Upper lobe of left lung (tissue), 6 donors: ENCODE measurements around the gene CCDC171. TPM values are rescaled to one million over a fixed set of nuclear protein-coding genes. Genes with fewer than 3 reads are reported as not detected.

Experiments
- ATAC-seq, 2 donors: fragments of 200-7000 bp; cut with Tn5 transposase; one replicate each; pipeline ENCODE4 v1.9.1; 2022; ENCODE audit warnings: mild to moderate bottlenecking in 2 of 2, moderate library complexity in 2 of 2; ENCODE audit not compliant: low FRiP score in 2 of 2
- DNase-seq, 2 donors: peaks; one replicate each; pipeline ENCODE4 v3.0.0-alpha.2; 2019 to 2020
- H3K27ac ChIP-seq, 4 donors: fragments of 200-600 bp; sonication (generic); one replicate each; pipeline ENCODE4 v1.5.1; 2016 to 2019
- H3K27me3 ChIP-seq, 4 donors: fragments of 200-600 bp; sonication (generic); one replicate each; pipeline ENCODE4 v1.5.1; 2017 to 2019
- H3K36me3 ChIP-seq, 4 donors: fragments of 200-600 bp; sonication (generic); one replicate each; pipeline ENCODE4 v1.5.1; 2016 to 2019
- H3K4me1 ChIP-seq, 4 donors: fragments of 200-600 bp; sonication (generic); one replicate each; pipeline ENCODE4 v1.5.1; 2018 to 2019
- H3K4me3 ChIP-seq, 4 donors: fragments of 200-600 bp; sonication (generic); one replicate each; pipeline ENCODE4 v1.5.1; 2017 to 2019; ENCODE audit warnings: mild to moderate bottlenecking in 2 of 4, moderate library complexity in 1 of 4
- H3K9me3 ChIP-seq, 4 donors: fragments of 200-600 bp; sonication (generic); one replicate each; pipeline ENCODE4 v1.5.1; 2018 to 2019
- EP300 ChIP-seq, 4 donors: sonication (generic); formaldehyde crosslinking; IDR thresholded peaks; one replicate each; pipeline ENCODE4 v1.5.1; 2017; ENCODE audit warnings: antibody characterized with exemption in 4 of 4, control low read depth in 2 of 4
- POLR2A ChIP-seq, 4 donors: fragments of 450-650 bp; IDR thresholded peaks; one replicate each; pipeline ENCODE4 v1.5.1; 2016 to 2017; ENCODE audit warnings: antibody characterized with exemption in 4 of 4, mild to moderate bottlenecking in 2 of 4
- POLR2AphosphoS5 ChIP-seq, 2 donors: sonication (generic); formaldehyde crosslinking; IDR thresholded peaks; one replicate each; pipeline ENCODE4 v1.5.1; 2017; ENCODE audit warnings: antibody characterized with exemption in 2 of 2
- WGBS, 2 donors: methylation state at CpG; one replicate each; pipeline ENCODE4 v1.1.5; 2017 to 2018; 5-methylcytosine and 5-hydroxymethylcytosine counted together
- total RNA-seq, 6 donors: library from RNA; depleted of rRNA in 4 of 6; stranded (reverse); fragments of >200 nt in 4 of 6; gene quantifications; one replicate each; pipeline versions ENCODE4 v1.1.0 to v1.2.1, GENCODE V29; 2016 to 2021
- TF ChIP-seq, protein P1 (sequence below), 6 experiments: fragments of 450-650 bp in 4 of 6; fragments of 200-600 bp in 2 of 6; sonication (generic) in 2 of 6; IDR thresholded peaks; one replicate each; pipeline ENCODE4 v1.5.1; 2016 to 2019; ENCODE audit warnings: antibody characterized with exemption in 6 of 6
- donor health status: DM: no; HTN: no; CAD: no; lungs with moderate emphysema.
- donor health status: DM: no; HTN: yes; CAD: no; lungs with severe emphysema.

Gene CCDC171
- total RNA-seq, 6 donors from 2014 or later, result 2.4 to 16.8 (median 6.6) TPM

DNA sequence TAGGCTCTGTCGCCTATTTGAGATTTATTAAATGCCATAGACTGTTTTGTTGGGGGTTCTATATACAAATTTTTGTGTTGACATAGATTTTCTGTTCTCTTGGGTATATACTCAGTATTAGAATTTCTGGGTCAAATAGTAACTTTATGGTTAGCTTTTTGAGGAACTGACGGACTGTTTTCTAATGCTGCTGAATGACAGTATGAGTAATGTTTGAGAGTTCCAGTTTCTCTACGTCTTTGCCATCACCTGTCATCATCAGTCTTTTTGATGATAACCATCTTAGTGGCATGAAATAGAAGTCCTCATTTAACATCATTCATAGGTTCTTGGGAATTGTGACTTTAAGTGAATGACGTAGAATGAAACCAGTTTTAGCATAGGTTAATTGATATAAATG lies 60.1 kb downstream of the CCDC171 start:
- no peak for TF ChIP-seq POLR2AphosphoS5 (IDR thresholded peaks at IDR 0.05)
- WGBS, 2 donors, result 87 to 90% methylated on average over 4 of the region's 4 CpGs
- H3K36me3 ChIP-seq, result no peaks in the 10 kb centered on the region

DNA sequence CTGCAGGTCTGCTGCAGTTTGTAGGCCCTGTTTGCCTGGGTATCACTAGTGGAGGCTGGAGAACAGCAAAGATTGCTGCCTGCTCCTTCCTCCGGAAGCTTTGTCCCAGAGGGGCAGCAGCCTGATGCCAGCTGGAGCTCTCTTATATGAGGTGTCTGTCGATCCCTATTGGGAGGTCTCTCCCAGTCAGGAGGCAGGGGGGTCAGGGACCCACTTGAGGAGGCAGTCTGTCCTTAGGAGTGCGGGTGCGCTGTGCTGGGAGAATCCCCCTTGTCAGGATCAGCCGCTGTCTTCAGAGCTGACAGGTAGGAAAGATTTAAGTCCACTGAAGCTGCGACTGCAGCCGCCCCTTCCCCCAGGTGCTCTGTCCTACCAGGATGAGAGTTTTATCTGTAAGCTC lies 64.9 kb downstream of the CCDC171 start:
- Histone ChIP-seq H3K27ac (no peak overlapping the region), H3K4me3 (no peak overlapping the region), H3K27me3 (no peaks in the 10 kb centered on the region), H3K36me3 (no peaks in the 10 kb centered on the region), H3K4me1 (no peaks in the 10 kb centered on the region), H3K9me3 (no peaks in the 10 kb centered on the region)
- 92 to 100% methylated on average over 1 to 7 of the region's 7 CpGs for WGBS, 2 donors
- no peak for DNase-seq
- ATAC-seq, result no peak
- TF ChIP-seq EP300 (IDR thresholded peaks at IDR 0.05), result no peak
- no peak for TF ChIP-seq POLR2A (IDR thresholded peaks at IDR 0.05)
- TF ChIP-seq, protein P1, sequence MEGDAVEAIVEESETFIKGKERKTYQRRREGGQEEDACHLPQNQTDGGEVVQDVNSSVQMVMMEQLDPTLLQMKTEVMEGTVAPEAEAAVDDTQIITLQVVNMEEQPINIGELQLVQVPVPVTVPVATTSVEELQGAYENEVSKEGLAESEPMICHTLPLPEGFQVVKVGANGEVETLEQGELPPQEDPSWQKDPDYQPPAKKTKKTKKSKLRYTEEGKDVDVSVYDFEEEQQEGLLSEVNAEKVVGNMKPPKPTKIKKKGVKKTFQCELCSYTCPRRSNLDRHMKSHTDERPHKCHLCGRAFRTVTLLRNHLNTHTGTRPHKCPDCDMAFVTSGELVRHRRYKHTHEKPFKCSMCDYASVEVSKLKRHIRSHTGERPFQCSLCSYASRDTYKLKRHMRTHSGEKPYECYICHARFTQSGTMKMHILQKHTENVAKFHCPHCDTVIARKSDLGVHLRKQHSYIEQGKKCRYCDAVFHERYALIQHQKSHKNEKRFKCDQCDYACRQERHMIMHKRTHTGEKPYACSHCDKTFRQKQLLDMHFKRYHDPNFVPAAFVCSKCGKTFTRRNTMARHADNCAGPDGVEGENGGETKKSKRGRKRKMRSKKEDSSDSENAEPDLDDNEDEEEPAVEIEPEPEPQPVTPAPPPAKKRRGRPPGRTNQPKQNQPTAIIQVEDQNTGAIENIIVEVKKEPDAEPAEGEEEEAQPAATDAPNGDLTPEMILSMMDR (IDR thresholded peaks at IDR 0.05), result no peak
- no peak for TF ChIP-seq POLR2AphosphoS5 (IDR thresholded peaks at IDR 0.05)

More for the DNA sequence above, 60.1 kb downstream of the CCDC171 start:
- ATAC-seq, result no peak
- H3K4me1 ChIP-seq, result no peaks in the 10 kb centered on the region
- no peaks in the 10 kb centered on the region for H3K27me3 ChIP-seq
- H3K27ac ChIP-seq, result no peak overlapping the region
- H3K9me3 ChIP-seq, result no peaks in the 10 kb centered on the region
- H3K4me3 ChIP-seq, result no peak overlapping the region
- DNase-seq, result no peak

DNA sequence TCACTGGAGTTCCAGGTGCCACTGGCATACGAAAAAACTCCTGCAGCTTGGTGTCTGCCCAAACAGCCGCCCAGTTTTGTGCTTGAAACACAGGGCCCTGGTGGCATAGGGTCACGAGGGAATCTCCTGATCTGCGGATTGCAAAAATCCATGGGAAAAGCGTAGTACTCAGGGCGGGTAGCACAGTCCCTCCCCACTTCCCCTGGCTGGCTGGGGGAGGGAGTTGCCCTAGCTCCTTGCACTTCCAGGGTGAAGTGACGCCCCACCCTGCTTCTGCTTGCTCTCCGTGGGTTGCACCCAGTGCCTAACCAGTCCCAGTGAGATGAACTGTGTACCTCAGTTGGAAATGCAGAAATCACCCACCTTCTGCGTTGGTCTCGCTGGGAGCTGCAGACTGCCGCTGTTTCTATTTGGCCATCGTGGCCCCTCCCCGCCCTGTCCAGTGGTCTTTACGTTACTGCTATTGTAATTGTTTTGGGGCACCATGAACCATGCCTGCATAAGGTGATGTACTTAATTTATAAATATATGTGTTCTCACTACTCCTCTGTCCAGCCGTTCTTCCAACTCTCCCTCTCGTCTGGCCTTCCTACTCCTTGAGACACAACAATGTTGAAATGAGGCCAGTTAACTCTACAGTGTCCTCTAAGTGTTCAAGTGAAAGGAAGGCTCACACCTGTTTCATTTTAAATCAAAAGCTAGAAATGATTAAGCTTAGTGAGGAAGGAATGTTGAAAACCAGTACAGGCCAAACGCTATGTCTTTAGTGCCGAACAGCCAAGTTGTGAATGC lies 65.9 kb downstream of the CCDC171 start:
- WGBS, 2 donors, result 72 to 75% methylated on average over 16 to 17 of the region's 18 CpGs
- H3K9me3 ChIP-seq, result no peaks in the 10 kb centered on the region
- TF ChIP-seq, protein P1 (IDR thresholded peaks at IDR 0.05), result no peak
- TF ChIP-seq POLR2A (IDR thresholded peaks at IDR 0.05) (no peak), POLR2AphosphoS5 (IDR thresholded peaks at IDR 0.05) (no peak)
- no peaks in the 10 kb centered on the region for H3K27me3 ChIP-seq
- no peaks in the 10 kb centered on the region for H3K4me1 ChIP-seq
- no peaks in the 10 kb centered on the region for H3K36me3 ChIP-seq
- H3K27ac ChIP-seq, result no peak overlapping the region
- ATAC-seq (no peak), DNase-seq (peak in 1 of 2 donors; percentile 44)
- peak overlapping the region in 3 of 4 donors; percentile 7 to 35 (median 14) for H3K4me3 ChIP-seq

DNA sequence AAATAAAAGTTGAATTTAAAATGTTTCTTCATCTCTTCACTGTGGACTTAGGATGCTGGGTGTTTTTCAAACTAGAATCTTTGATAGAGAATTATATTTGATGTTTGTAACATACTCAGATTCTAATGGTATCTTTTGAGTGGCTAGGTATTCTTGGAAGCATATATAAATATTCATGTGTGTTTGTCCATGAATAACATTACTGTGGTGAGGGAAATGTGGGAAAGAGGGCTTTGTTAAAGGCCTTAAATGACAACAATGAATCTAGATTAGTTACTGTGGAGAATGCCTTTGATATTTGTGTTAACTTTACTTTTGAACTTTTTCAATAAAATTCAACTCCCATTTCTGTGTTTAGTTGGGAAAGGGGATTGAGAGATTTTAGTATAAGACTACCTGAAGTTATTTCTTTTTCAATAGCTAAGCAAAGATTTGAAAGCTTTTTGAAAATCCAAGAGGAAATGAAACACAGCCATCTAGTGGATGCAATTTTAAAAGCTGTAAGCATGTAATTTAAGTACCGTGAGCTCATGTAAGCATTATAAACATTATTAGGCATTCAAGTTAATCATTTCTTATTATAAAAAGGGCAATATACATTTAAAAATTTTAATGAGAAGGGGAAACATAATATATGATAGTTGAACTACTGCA lies 69.6 kb downstream of the CCDC171 start:
- 18 to 26% methylated on average over 1 of the region's 1 CpG for WGBS, 2 donors
- Histone ChIP-seq H3K27ac (no peak overlapping the region), H3K9me3 (no peaks in the 10 kb centered on the region), H3K36me3 (no peaks in the 10 kb centered on the region), H3K27me3 (no peaks in the 10 kb centered on the region), H3K4me3 (no peak overlapping the region), H3K4me1 (no peaks in the 10 kb centered on the region)
- ATAC-seq (no peak), DNase-seq (no peak)
- TF ChIP-seq, protein P1 (IDR thresholded peaks at IDR 0.05), result no peak
- TF ChIP-seq POLR2A (IDR thresholded peaks at IDR 0.05) (no peak), EP300 (IDR thresholded peaks at IDR 0.05) (no peak), POLR2AphosphoS5 (IDR thresholded peaks at IDR 0.05) (no peak)

DNA sequence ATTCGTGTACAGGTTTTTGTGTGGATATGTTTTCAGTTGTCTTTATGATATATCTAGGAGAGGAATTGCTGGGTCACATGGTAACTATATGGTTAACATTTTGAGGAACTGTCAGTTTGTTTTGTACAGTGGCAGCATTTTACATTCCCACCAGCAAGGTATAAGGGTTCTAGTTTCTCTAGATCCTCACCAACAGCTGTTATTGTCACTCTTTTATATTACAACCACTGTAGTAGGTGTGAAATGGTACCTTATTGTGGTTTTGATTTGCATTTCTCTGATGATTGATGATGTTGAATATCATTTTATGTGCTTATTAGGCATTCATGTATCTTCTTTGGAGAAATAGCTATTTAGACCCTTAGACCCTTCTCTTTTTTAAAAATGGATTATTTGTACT lies 82.9 kb downstream of the CCDC171 start:
- no peaks in the 10 kb centered on the region for H3K4me1 ChIP-seq
- H3K27ac ChIP-seq, result no peak overlapping the region
- no peaks in the 10 kb centered on the region for H3K27me3 ChIP-seq
- DNase-seq (no peak), ATAC-seq (no peak)
- no peak for TF ChIP-seq EP300 (IDR thresholded peaks at IDR 0.05)
- no peak for TF ChIP-seq POLR2AphosphoS5 (IDR thresholded peaks at IDR 0.05)
- TF ChIP-seq POLR2A (IDR thresholded peaks at IDR 0.05), result no peak
- TF ChIP-seq, protein P1 (IDR thresholded peaks at IDR 0.05), result no peak
- WGBS, 2 donors, result 58 to 83% methylated on average over 1 of the region's 1 CpG
- no peaks in the 10 kb centered on the region for H3K9me3 ChIP-seq
- no peak overlapping the region for H3K4me3 ChIP-seq
- H3K36me3 ChIP-seq, result no peaks in the 10 kb centered on the region
